ENCODE results near the gene CFTR. TPM values are rescaled to one million over a fixed set of nuclear protein-coding genes. Genes with fewer than 3 reads are reported as not detected.

Gene CFTR
- total RNA-seq, 1 experiment from 2014 or later = 0.31 TPM

GRCh38 chr7:117675497-117676435, 195.9 kb downstream of the CFTR start:
- no peak for ATAC-seq

GRCh38 chr7:117679120-117679519, 199.3 kb downstream of the CFTR start:
- CTCF ChIA-PET = no interaction called here
- in situ Hi-C loops (cut with HindIII; ENCODE audit: low pct_unique_long_range_greater_than_20kb, low sequenced_read_pairs) = no loop called here
- ATAC-seq (no peak), DNase-seq (ENCODE audit: low read depth, low spot score) (no peak)
- POLR2A ChIA-PET = no interaction called here
- Histone ChIP-seq H3K27ac (ENCODE audit: low read length) (no peak overlapping the region), H3K4me3 (ENCODE audit: low read depth in 2 of 2, low read length in 2 of 2) (no peak overlapping the region), H3K4me1 (ENCODE audit: control insufficient read depth, insufficient read depth, low read length) (no peaks in the 10 kb centered on the region), H3K9me3 (ENCODE audit: control insufficient read depth, insufficient read depth, low read depth, low read length) (no peaks in the 10 kb centered on the region), H3K27me3 (ENCODE audit: control insufficient read depth, insufficient read depth, low read length) (peaks cover 5% of the 10 kb centered on the region; the same call in 1 of the 2 replicates), H3K36me3 (ENCODE audit: control insufficient read depth, insufficient read depth, low read length) (no peaks in the 10 kb centered on the region)
- BruUV-seq (replicated peaks) = no TSS peak
- intact Hi-C loops (cut with micrococcal nuclease; ENCODE audit: unreplicated experiment) = no loop called here
- TF ChIP-seq REST (IDR thresholded peaks at IDR 0.05; ENCODE audit: insufficient read depth in 1 of 2, low read depth in 2 of 2, low read length in 1 of 2) (no peak), SIN3A (IDR thresholded peaks at IDR 0.05; ENCODE audit: borderline replicate concordance, insufficient read depth, low read depth, low read length) (no peak), TCF7L2 (IDR thresholded peaks at IDR 0.05; ENCODE audit: low read depth, low read length) (no peak)

More at GRCh38 chr7:117675497-117676435, 195.9 kb downstream of the CFTR start:
- in situ Hi-C loops (cut with HindIII; ENCODE audit: low pct_unique_long_range_greater_than_20kb, low sequenced_read_pairs) (no loop called here), intact Hi-C loops (cut with micrococcal nuclease; ENCODE audit: unreplicated experiment) (no loop called here)
- no peak for DNase-seq (ENCODE audit: low read depth, low spot score)
- BruUV-seq (replicated peaks) = no TSS peak
- CTCF ChIA-PET = no interaction called here
- Histone ChIP-seq H3K4me1 (ENCODE audit: control insufficient read depth, insufficient read depth, low read length) (no peaks in the 10 kb centered on the region), H3K27me3 (ENCODE audit: control insufficient read depth, insufficient read depth, low read length) (peaks cover 5% of the 10 kb centered on the region; the same call in 1 of the 2 replicates), H3K27ac (ENCODE audit: low read length) (no peak overlapping the region), H3K36me3 (ENCODE audit: control insufficient read depth, insufficient read depth, low read length) (no peaks in the 10 kb centered on the region), H3K4me3 (ENCODE audit: low read depth in 2 of 2, low read length in 2 of 2) (no peak overlapping the region), H3K9me3 (ENCODE audit: control insufficient read depth, insufficient read depth, low read depth, low read length) (no peaks in the 10 kb centered on the region)
- POLR2A ChIA-PET = no interaction called here
- TF ChIP-seq SIN3A (IDR thresholded peaks at IDR 0.05; ENCODE audit: borderline replicate concordance, insufficient read depth, low read depth, low read length) = no peak
- no peak for TF ChIP-seq POLR2AphosphoS5 (IDR thresholded peaks at IDR 0.05; ENCODE audit: low read depth, low read length)
- no peak for TF ChIP-seq TCF7L2 (IDR thresholded peaks at IDR 0.05; ENCODE audit: low read depth, low read length)
- no peak for TF ChIP-seq CTCF (IDR thresholded peaks at IDR 0.05)
- TF ChIP-seq REST (IDR thresholded peaks at IDR 0.05; ENCODE audit: insufficient read depth in 1 of 2, low read depth in 2 of 2, low read length in 1 of 2) = no peak
